H1 (cell line): ENCODE measurements around the gene ATP5PB.

ENCODE experiments used
- CEBPB ChIP-seq: IDR thresholded peaks from 2 replicates; pipeline ENCODE4 v1.6.1; 2012; ENCODE audit warnings: low read depth, low read length
- CTCF ChIP-seq, 3 experiments: IDR thresholded peaks; 1 replicate in 2 of 3; 2 replicates in 1 of 3; pipeline versions ENCODE4 v1.5.1 to v1.6.1; 2011; ENCODE audit warnings: low read length in 3 of 3, mild to moderate bottlenecking in 3 of 3, inconsistent platforms in 2 of 3, low read depth in 1 of 3, moderate library complexity in 1 of 3; ENCODE audit not compliant: insufficient read depth in 1 of 3; ENCODE audit errors: control extremely low read depth in 1 of 3
- KDM5A ChIP-seq: fragments of 200-600 bp; IDR thresholded peaks from 2 replicates; pipeline ENCODE4 v1.7.1; 2012; ENCODE audit warnings: mild to moderate bottlenecking, low read length, inconsistent platforms, mixed read lengths
- NRF1 ChIP-seq: IDR thresholded peaks from 2 replicates; pipeline ENCODE4 v1.6.1; 2011; ENCODE audit warnings: mild to moderate bottlenecking, low read depth, low read length, improper control_type of control experiment
- POLR2AphosphoS5 ChIP-seq: IDR thresholded peaks from 2 replicates; pipeline ENCODE4 v1.6.1; 2011; ENCODE audit warnings: low read depth, low read length

GRCh38 chr1:111463029-111463683 lies 13.9 kb downstream of the ATP5PB start:
- TF ChIP-seq CEBPB (no peak), KDM5A (no peak), CTCF (IDR thresholded peaks at IDR 0.05; ENCODE audit: control extremely low read depth in 1 of 3, insufficient read depth in 1 of 3, low read depth in 1 of 3, low read length in 3 of 3) (no peak), NRF1 (no peak), POLR2AphosphoS5 (no peak)
